Astrocyte of the cerebellum (primary cell): ENCODE data around the gene AKNA.
A peak's percentile ranks its signal among the peaks of the same experiment; 100 is the strongest.
"Not testable (repeated sequence)": the region's sequence is repeated elsewhere in the genome, so short reads cannot be mapped to it uniquely, and the experiment has no call there.

ENCODE experiments used
- DNase-seq: peaks from one replicate; pipeline ENCODE4 v3.0.0-alpha.2; 2011; ENCODE audit warnings: low read depth
- H3K4me3 ChIP-seq: 2 replicates; pipeline ENCODE4 v1.5.1; 2011; ENCODE audit warnings: mild to moderate bottlenecking, low read depth, low read length, moderate library complexity
- CTCF ChIP-seq: IDR thresholded peaks from 2 replicates; pipeline ENCODE4 v1.5.1; 2012; ENCODE audit warnings: low read length, low read depth, moderate library complexity, mild to moderate bottlenecking; ENCODE audit errors: missing control alignments
- in situ Hi-C: cut with HindIII; loops from 2 replicates; pipeline ENCODE4 v1.10.0; 2017; ENCODE audit warnings: low sequenced_read_pairs

The AKNA gene

GRCh38 chr9:114339130-114339908, 48.5 kb downstream of the AKNA start:
- in situ Hi-C loops: no loop called here
- DNase-seq: no peak
- H3K4me3 ChIP-seq: no peak overlapping the region
- peak; percentile 94 for TF ChIP-seq CTCF

DNA sequence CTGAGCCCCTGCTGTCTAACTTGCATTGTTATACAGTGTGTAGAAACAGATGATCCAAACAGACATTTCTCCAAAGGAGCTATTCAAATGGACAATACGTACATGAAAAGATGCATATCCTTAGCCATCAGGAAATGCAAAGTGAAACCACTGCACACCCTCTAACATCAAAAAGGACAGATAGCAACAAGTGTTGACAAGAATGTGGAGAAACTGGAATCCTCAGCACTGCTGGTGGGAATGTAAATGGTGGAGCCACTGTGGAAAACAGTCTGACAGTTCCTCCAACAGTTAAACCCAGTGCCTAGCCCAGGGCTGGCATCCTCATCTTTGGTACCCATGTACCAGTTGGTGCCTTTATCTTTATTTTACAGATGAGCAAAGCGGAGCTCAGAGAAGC, 49.6 kb downstream of the AKNA start:
- no peak for TF ChIP-seq CTCF
- in situ Hi-C loops: no loop called here
- no peak for DNase-seq

DNA sequence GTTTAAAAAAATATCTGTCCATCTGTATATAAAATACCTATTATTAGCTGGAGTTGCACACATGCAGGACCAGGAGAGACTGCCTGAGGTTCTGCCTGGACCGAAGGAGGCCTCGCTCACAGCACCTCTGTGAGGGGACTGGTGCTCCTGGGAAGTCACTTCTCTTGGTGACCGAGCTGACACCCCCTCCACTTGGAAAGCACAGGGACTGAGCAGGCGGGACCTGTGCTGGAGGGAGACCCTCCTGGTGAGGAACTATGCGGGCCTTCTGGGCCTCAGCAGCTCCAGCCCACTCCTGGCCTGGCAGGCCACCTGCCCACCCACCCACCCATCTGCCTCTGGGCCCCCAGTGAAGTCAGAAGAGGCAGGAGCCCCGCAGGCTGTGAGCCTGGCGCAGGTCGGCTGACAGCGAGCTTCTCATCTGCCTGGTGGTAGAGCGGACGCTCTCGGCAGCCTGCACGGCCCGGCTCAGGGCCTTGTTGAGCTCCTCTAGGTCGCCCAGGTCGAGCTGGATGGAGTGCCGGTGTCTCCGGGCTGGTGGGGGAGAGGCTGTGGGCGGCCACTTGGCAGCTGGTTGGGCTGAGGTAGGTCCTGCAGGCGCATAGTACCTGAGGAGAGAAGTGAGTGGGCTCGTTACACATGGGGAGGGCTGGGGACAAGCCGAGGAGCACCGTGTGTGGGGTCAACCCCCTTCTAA, 50.9 kb downstream of the AKNA start:
- no peak for DNase-seq
- no peak overlapping the region for H3K4me3 ChIP-seq
- TF ChIP-seq CTCF: no peak
- in situ Hi-C loops: no loop called here

More for the DNA sequence above, 49.6 kb downstream of the AKNA start:
- no peak overlapping the region for H3K4me3 ChIP-seq

DNA sequence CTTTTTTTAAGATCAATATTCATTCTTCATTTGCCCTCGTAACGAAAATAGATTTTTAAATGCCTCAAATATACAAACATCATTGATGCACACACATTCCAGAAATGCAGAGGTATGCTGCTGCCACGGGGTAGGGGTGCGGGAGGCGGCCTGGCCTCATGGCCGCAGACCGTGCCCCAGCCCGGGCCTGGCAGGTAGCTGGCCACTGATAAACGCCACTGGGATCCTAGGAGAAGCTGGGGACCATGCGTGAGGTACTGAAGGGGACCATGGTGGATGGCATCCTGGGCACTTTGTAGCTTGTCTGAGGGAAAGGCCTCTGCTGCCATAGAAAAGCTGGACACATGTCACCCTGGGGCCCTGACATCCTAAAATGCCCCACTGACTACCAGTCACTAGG, 51.6 kb downstream of the AKNA start:
- in situ Hi-C loops: no loop called here

GRCh38 chr9:114335745-114336144, 52.0 kb downstream of the AKNA start:
- H3K4me3 ChIP-seq: no peak overlapping the region
- TF ChIP-seq CTCF: no peak
- in situ Hi-C loops: no loop called here
- no peak for DNase-seq

More for the DNA sequence above, 51.6 kb downstream of the AKNA start:
- DNase-seq: no peak
- no peak overlapping the region for H3K4me3 ChIP-seq
- no peak for TF ChIP-seq CTCF

GRCh38 chr9:114334490-114334889, 53.3 kb downstream of the AKNA start:
- no peak overlapping the region for H3K4me3 ChIP-seq
- TF ChIP-seq CTCF: no peak
- DNase-seq: no peak
- in situ Hi-C loops: no loop called here

- in situ Hi-C loops, H3K4me3 ChIP-seq, DNase-seq: not testable (repeated sequence)
These were observed 54.1 kb downstream of the AKNA start for GRCh38 chr9:114333718-114334117.

DNA sequence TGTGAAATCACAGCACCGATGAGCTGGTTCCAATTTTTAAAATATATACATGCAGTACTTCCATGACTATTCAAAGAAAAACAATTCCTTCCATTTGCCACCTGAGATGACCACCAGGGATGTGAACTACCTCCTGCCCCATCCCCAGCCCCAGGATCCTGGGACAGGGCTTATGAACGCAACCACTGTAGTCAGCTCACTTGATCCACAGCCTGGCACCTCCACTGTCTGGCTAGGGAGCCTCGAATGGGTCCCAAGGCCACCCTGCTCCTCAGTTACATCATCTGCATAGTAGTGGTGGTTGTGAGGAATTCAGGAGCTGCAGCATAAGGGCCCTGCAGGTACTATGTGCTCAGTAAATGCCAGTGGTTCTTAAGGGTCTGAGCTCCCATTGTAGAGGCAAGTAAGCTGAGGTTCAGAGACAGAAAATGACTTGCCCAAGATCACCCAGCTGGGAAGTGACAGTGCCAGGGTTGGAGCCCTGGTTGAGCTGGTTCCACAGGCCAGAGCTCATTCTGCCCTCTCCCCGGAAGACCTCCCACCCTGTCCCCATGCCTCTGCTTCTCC, 55.2 kb downstream of the AKNA start:
- DNase-seq, in situ Hi-C loops, H3K4me3 ChIP-seq: not testable (repeated sequence)

DNA sequence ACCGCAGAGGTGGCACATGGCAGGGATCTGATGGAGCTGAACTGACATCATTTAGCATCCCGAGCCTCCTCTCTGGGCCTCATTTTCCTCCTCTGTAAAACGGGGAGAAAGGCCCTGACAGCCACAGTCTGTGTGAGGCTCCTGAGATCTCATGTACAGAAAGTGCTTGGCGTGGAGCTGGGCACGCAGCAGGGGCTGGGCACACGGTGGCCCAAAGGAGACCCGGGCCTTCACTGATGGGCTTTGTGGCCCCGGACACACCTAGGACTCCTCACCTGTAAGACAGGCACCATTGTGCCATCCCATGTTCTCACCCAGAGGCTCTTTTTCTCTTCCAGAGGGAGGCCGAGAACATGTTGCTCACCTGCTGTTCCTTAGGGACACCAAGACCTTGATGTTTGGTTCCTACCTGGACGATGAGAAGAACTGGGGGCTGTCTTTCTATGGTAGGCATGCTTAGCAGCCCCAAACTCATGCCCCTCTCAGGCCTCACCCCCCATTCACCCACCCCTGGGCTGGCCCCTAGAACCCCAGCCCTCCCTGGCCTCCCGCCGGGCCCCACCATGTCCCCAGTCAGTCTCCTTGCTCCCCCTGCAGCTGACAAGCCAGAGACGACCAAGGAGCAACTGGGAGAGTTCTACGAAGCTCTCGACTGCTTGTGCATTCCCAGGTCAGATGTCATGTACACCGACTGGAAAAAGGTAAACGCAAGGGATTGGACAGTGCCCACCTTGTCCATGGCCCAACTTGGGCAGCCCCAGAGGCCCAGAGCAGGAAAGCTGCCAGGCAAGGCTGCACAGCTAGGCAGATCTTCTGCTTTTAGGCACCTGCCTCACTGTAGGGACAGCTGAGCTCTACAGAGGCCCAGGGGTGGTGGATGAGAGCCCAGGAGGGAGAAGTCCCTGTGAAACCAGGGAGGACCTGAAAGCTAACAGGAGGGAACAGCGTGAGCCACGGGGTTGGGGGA, 56.3 kb downstream of the AKNA start:
- DNase-seq, in situ Hi-C loops, H3K4me3 ChIP-seq: not testable (repeated sequence)
